Measurements from ENCODE around the gene SLC26A11.
"Not testable (repeated sequence)": the region's sequence is repeated elsewhere in the genome, so short reads cannot be mapped to it uniquely, and the experiment has no call there.

The SLC26A11 gene

GRCh38 chr17:80265205-80266068 lies 45.2 kb downstream of the SLC26A11 start:
- no peak overlapping the region for H3K4me3 ChIP-seq (ENCODE audit: low read length)
- H3K36me3 ChIP-seq (ENCODE audit: control insufficient read depth, insufficient read depth, low read length, severe bottlenecking) = peaks cover 8% of the 10 kb centered on the region
- no peaks in the 10 kb centered on the region for H3K27me3 ChIP-seq (replicated peaks; ENCODE audit: control insufficient read depth, insufficient read depth, low read length)
- H3K4me1 ChIP-seq (ENCODE audit: control insufficient read depth, insufficient read depth, low read length) = peaks cover 29% of the 10 kb centered on the region
- no peak for DNase-seq (ENCODE audit: low read depth)
- no peaks in the 10 kb centered on the region for H3K9me3 ChIP-seq (ENCODE audit: control insufficient read depth, low read length)
- no peak overlapping the region for H3K9ac ChIP-seq (ENCODE audit: low read length)

- no peaks in the 10 kb centered on the region for H3K27me3 ChIP-seq (replicated peaks; ENCODE audit: control insufficient read depth, insufficient read depth, low read length)
- peaks cover 22% of the 10 kb centered on the region for H3K4me1 ChIP-seq (ENCODE audit: control insufficient read depth, insufficient read depth, low read length)
- H3K9me3 ChIP-seq (ENCODE audit: control insufficient read depth, low read length) = no peaks in the 10 kb centered on the region
- no peak overlapping the region for H3K9ac ChIP-seq (ENCODE audit: low read length)
- DNase-seq (ENCODE audit: low read depth) = no peak
- H3K36me3 ChIP-seq (ENCODE audit: control insufficient read depth, insufficient read depth, low read length, severe bottlenecking) = peaks cover 8% of the 10 kb centered on the region
- H3K4me3 ChIP-seq (ENCODE audit: low read length) = no peak overlapping the region
Measured at GRCh38 chr17:80267391-80267790, 47.2 kb downstream of the SLC26A11 start.

GRCh38 chr17:80268427-80268826 lies 48.2 kb downstream of the SLC26A11 start:
- no peak for DNase-seq (ENCODE audit: low read depth)
- no peak overlapping the region for H3K9ac ChIP-seq (ENCODE audit: low read length)
- H3K9me3 ChIP-seq (ENCODE audit: control insufficient read depth, low read length) = no peaks in the 10 kb centered on the region
- H3K36me3 ChIP-seq (ENCODE audit: control insufficient read depth, insufficient read depth, low read length, severe bottlenecking) = peaks cover 8% of the 10 kb centered on the region
- H3K4me1 ChIP-seq (ENCODE audit: control insufficient read depth, insufficient read depth, low read length) = peaks cover 12% of the 10 kb centered on the region
- H3K4me3 ChIP-seq (ENCODE audit: low read length) = no peak overlapping the region
- H3K27me3 ChIP-seq (replicated peaks; ENCODE audit: control insufficient read depth, insufficient read depth, low read length) = no peaks in the 10 kb centered on the region

GRCh38 chr17:80269405-80269807 lies 49.2 kb downstream of the SLC26A11 start:
- H3K36me3 ChIP-seq (ENCODE audit: control insufficient read depth, insufficient read depth, low read length, severe bottlenecking) = peaks cover 13% of the 10 kb centered on the region
- peaks cover 2% of the 10 kb centered on the region for H3K4me1 ChIP-seq (ENCODE audit: control insufficient read depth, insufficient read depth, low read length)
- H3K9me3 ChIP-seq (ENCODE audit: control insufficient read depth, low read length) = no peaks in the 10 kb centered on the region
- DNase-seq (ENCODE audit: low read depth) = no peak
- no peaks in the 10 kb centered on the region for H3K27me3 ChIP-seq (replicated peaks; ENCODE audit: control insufficient read depth, insufficient read depth, low read length)
- H3K9ac ChIP-seq (ENCODE audit: low read length) = no peak overlapping the region
- H3K4me3 ChIP-seq (ENCODE audit: low read length) = no peak overlapping the region

- Histone ChIP-seq H3K9me3 (ENCODE audit: control insufficient read depth, low read length) (no peaks in the 10 kb centered on the region), H3K27me3 (replicated peaks; ENCODE audit: control insufficient read depth, insufficient read depth, low read length) (no peaks in the 10 kb centered on the region), H3K4me1 (ENCODE audit: control insufficient read depth, insufficient read depth, low read length) (peaks cover 2% of the 10 kb centered on the region), H3K4me3 (ENCODE audit: low read length) (no peak overlapping the region), H3K9ac (ENCODE audit: low read length) (no peak overlapping the region), H3K36me3 (ENCODE audit: control insufficient read depth, insufficient read depth, low read length, severe bottlenecking) (peaks cover 13% of the 10 kb centered on the region)
- DNase-seq (ENCODE audit: low read depth) = no peak
Measured at GRCh38 chr17:80270104-80270503, 49.9 kb downstream of the SLC26A11 start.

DNA sequence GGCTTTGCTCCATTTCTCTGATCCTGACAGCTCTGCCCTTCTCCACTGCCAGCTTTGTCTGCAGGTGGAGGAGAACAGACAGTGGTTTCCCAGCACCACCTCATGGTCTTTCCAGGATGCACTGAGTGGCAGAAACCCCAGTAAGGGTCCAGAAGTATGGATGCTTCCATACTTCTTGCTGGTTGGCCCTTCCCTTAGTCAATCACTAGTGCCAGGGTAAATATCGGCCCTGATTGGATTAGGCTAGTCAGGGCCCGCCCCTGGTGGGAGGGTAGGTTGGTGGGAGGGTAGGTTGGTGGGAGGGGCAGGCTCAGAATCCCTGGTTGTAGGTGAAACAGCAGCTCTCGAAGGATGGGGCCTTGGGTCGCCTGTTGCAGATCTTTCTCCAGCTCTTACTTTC lies 50.6 kb downstream of the SLC26A11 start:
- Histone ChIP-seq H3K4me3 (ENCODE audit: low read length) (no peak overlapping the region), H3K27me3 (replicated peaks; ENCODE audit: control insufficient read depth, insufficient read depth, low read length) (no peaks in the 10 kb centered on the region), H3K36me3 (ENCODE audit: control insufficient read depth, insufficient read depth, low read length, severe bottlenecking) (peaks cover 13% of the 10 kb centered on the region), H3K9me3 (ENCODE audit: control insufficient read depth, low read length) (no peaks in the 10 kb centered on the region), H3K4me1 (ENCODE audit: control insufficient read depth, insufficient read depth, low read length) (peaks cover 5% of the 10 kb centered on the region), H3K9ac (ENCODE audit: low read length) (no peak overlapping the region)
- DNase-seq (ENCODE audit: low read depth) = peak; percentile 26

DNA sequence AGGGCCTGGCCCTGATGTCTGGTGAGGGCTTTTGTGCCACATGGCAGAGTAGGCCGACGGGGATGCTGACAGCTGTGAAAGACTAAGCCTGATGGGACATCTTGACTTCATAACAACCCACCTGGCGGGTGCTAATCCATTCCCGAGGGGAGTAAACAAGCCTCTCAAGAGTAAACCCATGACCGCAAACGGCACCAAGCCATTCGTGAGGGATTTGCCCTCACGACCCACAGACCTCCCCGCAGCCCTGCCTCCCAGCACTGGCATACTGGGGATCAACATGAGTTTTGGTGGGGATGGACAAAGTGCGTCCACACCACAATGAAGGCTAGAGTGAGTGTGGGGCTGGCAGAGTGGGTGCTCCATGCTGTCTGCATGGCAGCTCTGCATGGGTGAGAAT lies 52.1 kb downstream of the SLC26A11 start:
- H3K4me3 ChIP-seq (ENCODE audit: low read length) = no peak overlapping the region
- peaks cover 20% of the 10 kb centered on the region for H3K36me3 ChIP-seq (ENCODE audit: control insufficient read depth, insufficient read depth, low read length, severe bottlenecking)
- H3K9me3 ChIP-seq (ENCODE audit: control insufficient read depth, low read length) = no peaks in the 10 kb centered on the region
- H3K4me1 ChIP-seq (ENCODE audit: control insufficient read depth, insufficient read depth, low read length) = peaks cover 5% of the 10 kb centered on the region
- no peaks in the 10 kb centered on the region for H3K27me3 ChIP-seq (replicated peaks; ENCODE audit: control insufficient read depth, insufficient read depth, low read length)
- DNase-seq (ENCODE audit: low read depth) = no peak
- no peak overlapping the region for H3K9ac ChIP-seq (ENCODE audit: low read length)

GRCh38 chr17:80274331-80274730 lies 54.1 kb downstream of the SLC26A11 start:
- no peaks in the 10 kb centered on the region for H3K27me3 ChIP-seq (replicated peaks; ENCODE audit: control insufficient read depth, insufficient read depth, low read length)
- H3K4me1 ChIP-seq (ENCODE audit: control insufficient read depth, insufficient read depth, low read length) = peaks cover 12% of the 10 kb centered on the region
- H3K36me3 ChIP-seq (ENCODE audit: control insufficient read depth, insufficient read depth, low read length, severe bottlenecking) = peaks cover 18% of the 10 kb centered on the region
- no peak for DNase-seq (ENCODE audit: low read depth)
- no peaks in the 10 kb centered on the region for H3K9me3 ChIP-seq (ENCODE audit: control insufficient read depth, low read length)
- no peak overlapping the region for H3K9ac ChIP-seq (ENCODE audit: low read length)
- H3K4me3 ChIP-seq (ENCODE audit: low read length) = no peak overlapping the region

GRCh38 chr17:80274871-80275449 lies 54.7 kb downstream of the SLC26A11 start:
- H3K4me3 ChIP-seq (ENCODE audit: low read length) = no peak overlapping the region
- no peaks in the 10 kb centered on the region for H3K9me3 ChIP-seq (ENCODE audit: control insufficient read depth, low read length)
- H3K4me1 ChIP-seq (ENCODE audit: control insufficient read depth, insufficient read depth, low read length) = peaks cover 17% of the 10 kb centered on the region
- H3K9ac ChIP-seq (ENCODE audit: low read length) = no peak overlapping the region
- DNase-seq (ENCODE audit: low read depth) = no peak
- H3K27me3 ChIP-seq (replicated peaks; ENCODE audit: control insufficient read depth, insufficient read depth, low read length) = no peaks in the 10 kb centered on the region
- H3K36me3 ChIP-seq (ENCODE audit: control insufficient read depth, insufficient read depth, low read length, severe bottlenecking) = peaks cover 14% of the 10 kb centered on the region

DNA sequence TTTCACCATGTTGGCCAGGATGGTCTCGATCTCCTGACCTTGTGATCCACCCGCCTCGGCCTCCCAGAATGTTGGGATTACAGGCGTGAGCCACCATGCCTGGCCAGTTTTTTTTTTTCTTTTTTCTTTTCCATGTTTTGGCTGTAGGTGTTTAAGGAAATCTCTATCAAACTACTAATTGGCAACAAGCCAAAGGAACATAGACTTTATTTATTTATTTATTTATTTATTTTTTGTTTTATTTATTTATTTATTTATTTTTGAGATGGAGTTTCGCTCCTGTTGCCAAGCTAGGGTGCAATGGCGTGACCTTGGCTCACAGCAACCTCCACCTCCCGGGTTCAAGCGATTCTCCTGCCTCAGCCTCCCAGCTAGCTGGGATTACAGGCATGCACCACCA lies 55.6 kb downstream of the SLC26A11 start:
- DNase-seq (ENCODE audit: low read depth) = peak; percentile 44
- not testable (repeated sequence) for H3K9ac ChIP-seq (ENCODE audit: low read length); H3K9me3 ChIP-seq (ENCODE audit: control insufficient read depth, low read length); H3K4me3 ChIP-seq (ENCODE audit: low read length); H3K27me3 ChIP-seq (replicated peaks; ENCODE audit: control insufficient read depth, insufficient read depth, low read length)
- Histone ChIP-seq H3K4me1 (ENCODE audit: control insufficient read depth, insufficient read depth, low read length) (peaks cover 24% of the 10 kb centered on the region), H3K36me3 (ENCODE audit: control insufficient read depth, insufficient read depth, low read length, severe bottlenecking) (peaks cover 14% of the 10 kb centered on the region)

DNA sequence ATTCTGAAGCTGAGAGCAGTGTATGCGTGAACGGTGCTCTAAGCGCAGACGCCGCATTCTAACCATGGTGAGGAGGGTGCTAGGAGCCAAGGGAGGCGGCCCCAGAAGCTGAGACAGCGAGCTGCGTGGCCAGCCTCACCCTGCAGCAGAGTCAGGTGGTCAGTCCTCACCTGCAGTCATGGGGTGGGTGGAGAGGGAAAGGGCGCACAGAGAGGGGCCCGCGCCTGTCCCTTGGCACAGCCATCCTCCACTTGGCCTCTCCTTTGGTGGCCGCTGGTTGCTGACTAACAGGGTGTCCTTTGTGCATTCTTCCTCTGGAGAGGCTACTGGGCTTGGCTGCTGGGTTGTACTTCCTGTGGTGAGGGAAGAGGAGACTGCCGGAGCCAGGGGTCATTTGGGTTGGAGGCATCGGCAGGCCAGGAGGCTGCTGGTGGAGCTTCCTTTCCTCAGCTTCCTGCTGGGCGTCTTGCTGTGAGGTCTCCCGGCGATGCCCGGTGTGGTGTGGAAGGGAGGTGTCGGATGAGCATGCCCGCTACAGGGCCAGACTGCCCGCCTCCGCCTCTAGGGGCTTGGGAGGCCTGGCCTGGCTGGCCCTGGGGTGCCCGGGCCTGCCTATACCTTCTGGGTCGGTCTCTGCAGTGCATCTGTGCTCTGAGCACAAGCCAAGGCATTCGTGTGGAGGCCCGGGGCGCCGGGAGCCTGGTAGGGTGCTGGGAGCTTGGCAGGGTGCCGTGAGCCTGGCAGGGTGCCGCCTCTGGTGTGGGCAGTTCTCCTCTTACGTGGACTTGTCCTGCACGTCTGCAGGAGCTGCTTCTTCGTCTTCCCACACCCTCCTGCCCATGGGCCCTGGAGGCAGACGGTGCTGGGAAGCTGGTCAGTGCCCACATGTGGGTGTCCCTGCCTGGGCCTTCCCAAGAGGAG lies 57.8 kb downstream of the SLC26A11 start:
- no peak overlapping the region for H3K4me3 ChIP-seq (ENCODE audit: low read length)
- H3K4me1 ChIP-seq (ENCODE audit: control insufficient read depth, insufficient read depth, low read length) = peaks cover 24% of the 10 kb centered on the region
- peaks cover 14% of the 10 kb centered on the region for H3K36me3 ChIP-seq (ENCODE audit: control insufficient read depth, insufficient read depth, low read length, severe bottlenecking)
- no peak overlapping the region for H3K9ac ChIP-seq (ENCODE audit: low read length)
- H3K27me3 ChIP-seq (replicated peaks; ENCODE audit: control insufficient read depth, insufficient read depth, low read length) = no peaks in the 10 kb centered on the region
- DNase-seq (ENCODE audit: low read depth) = no peak
- H3K9me3 ChIP-seq (ENCODE audit: control insufficient read depth, low read length) = no peaks in the 10 kb centered on the region

Data from adipocyte (in vitro differentiated cells).